Stimulated activated naive CD8-positive, alpha-beta T cell treated with anti-CD3 and anti-CD28 coated beads, Interleukin-15, amount 100 ng/mL, for 72 hours (primary cell): ENCODE data around the gene TRPM8.

Experiments
- ATAC-seq: fragments of 150-1000 bp; cut with Tn5 transposase; 2 replicates; pipeline ENCODE4 v1.10.0; 2021; ENCODE audit warnings: mild to moderate bottlenecking, moderate library complexity
- DNase-seq, 2 donors: peaks; one replicate each; pipeline ENCODE4 v3.0.0; 2021 to 2022
- H3K27ac Mint-ChIP-seq, 2 donors: one replicate each; pipeline ENCODE4 v1.8.0; 2022; ENCODE audit warnings: mild to moderate bottlenecking in 2 of 2, mixed read lengths in 2 of 2, moderate library complexity in 2 of 2
- H3K27me3 Mint-ChIP-seq: one replicate; pipeline ENCODE4 v1.8.0; 2022; ENCODE audit warnings: mixed read lengths
- H3K4me1 Mint-ChIP-seq: one replicate; pipeline ENCODE4 v1.8.0; 2022; ENCODE audit warnings: mild to moderate bottlenecking, mixed read lengths
- H3K4me3 Mint-ChIP-seq, 2 donors: one replicate each; pipeline ENCODE4 v1.8.0; 2022; ENCODE audit warnings: mild to moderate bottlenecking in 2 of 2, mixed read lengths in 2 of 2, moderate library complexity in 1 of 2
- H3K9me3 Mint-ChIP-seq, 2 donors: one replicate each; pipeline ENCODE4 v1.8.0; 2022; ENCODE audit warnings: mixed read lengths in 2 of 2

The TRPM8 gene

GRCh38 chr2:234026693-234027254 lies 109.6 kb downstream of the TRPM8 start:
- H3K27me3 Mint-ChIP-seq, result no peaks in the 10 kb centered on the region
- peaks cover 0 to 17% of the 10 kb centered on the region in 2 donors for H3K9me3 Mint-ChIP-seq
- DNase-seq, result no peak
- H3K4me1 Mint-ChIP-seq, result peaks cover 24% of the 10 kb centered on the region
- H3K27ac Mint-ChIP-seq, result no peak overlapping the region
- ATAC-seq, result no peak
- no peak overlapping the region for H3K4me3 Mint-ChIP-seq

- peaks cover 0 to 9% of the 10 kb centered on the region in 2 donors for H3K9me3 Mint-ChIP-seq
- H3K27ac Mint-ChIP-seq, result no peak overlapping the region
- H3K4me3 Mint-ChIP-seq, result no peak overlapping the region
Measured at GRCh38 chr2:234027641-234028040, 110.5 kb downstream of the TRPM8 start.

DNA sequence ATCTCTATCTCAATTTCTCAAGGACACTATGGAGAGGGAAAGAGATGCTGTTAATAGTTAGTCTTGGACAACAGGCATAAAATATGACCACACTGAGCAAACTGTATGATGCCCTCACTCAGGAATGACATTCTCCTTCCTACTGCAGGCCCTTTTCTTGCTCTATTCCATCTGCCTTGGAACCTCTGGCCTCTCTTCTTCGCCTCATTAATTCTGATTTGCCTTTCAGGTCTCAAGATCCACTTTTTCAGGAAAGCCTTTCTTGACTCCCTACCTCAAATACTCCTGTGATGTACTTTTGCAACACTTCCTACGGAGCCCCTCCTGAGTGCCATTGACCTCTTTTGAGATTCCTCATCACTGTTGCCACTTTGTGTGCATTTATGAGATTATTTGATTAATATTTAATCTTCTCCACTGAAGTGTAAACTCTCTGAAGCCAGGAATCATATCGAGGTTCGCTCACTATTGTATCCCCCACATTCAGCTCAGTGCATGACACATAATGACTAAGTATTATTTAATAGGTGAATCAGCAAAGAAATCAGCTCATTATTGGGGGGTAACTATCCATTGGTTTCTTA lies 112.1 kb downstream of the TRPM8 start:
- no peaks in the 10 kb centered on the region for H3K27me3 Mint-ChIP-seq
- H3K27ac Mint-ChIP-seq, result no peak overlapping the region
- H3K9me3 Mint-ChIP-seq, result peaks cover 7 to 12% of the 10 kb centered on the region in 2 donors
- ATAC-seq (no peak), DNase-seq (no peak)
- no peak overlapping the region for H3K4me3 Mint-ChIP-seq
- peaks cover 33% of the 10 kb centered on the region for H3K4me1 Mint-ChIP-seq

More at GRCh38 chr2:234027641-234028040, 110.5 kb downstream of the TRPM8 start:
- DNase-seq (no peak), ATAC-seq (no peak)
- Mint-ChIP-seq H3K27me3 (no peaks in the 10 kb centered on the region), H3K4me1 (peaks cover 31% of the 10 kb centered on the region)

GRCh38 chr2:234031207-234031606 lies 114.0 kb downstream of the TRPM8 start:
- peaks cover 26% of the 10 kb centered on the region for H3K4me1 Mint-ChIP-seq
- no peak overlapping the region for H3K4me3 Mint-ChIP-seq
- H3K27me3 Mint-ChIP-seq, result no peaks in the 10 kb centered on the region
- no peak for ATAC-seq
- H3K9me3 Mint-ChIP-seq, result peaks cover 14 to 22% of the 10 kb centered on the region in 2 donors
- no peak overlapping the region for H3K27ac Mint-ChIP-seq
- no peak for DNase-seq

- H3K4me1 Mint-ChIP-seq, result peaks cover 14% of the 10 kb centered on the region
Measured at GRCh38 chr2:234032279-234032856, 115.2 kb downstream of the TRPM8 start.

DNA sequence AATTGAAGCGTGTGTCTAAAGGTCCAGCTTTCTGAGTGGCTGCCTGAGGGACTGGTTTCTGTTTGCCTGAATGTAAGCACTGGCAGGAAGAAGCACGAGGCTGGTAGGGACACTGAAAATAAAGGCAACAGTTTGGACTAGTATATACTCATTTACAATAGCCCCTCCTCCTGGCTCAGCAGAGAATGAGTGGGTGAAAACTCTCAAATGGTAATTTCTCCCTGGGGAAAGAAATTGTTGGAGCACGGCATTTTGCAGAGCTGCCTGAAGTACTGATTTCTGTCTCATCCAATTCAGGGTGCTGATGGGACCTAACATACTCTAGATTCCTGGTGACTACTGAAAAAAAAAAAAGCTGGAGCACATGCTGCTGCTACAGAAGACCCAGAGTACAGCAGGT lies 116.0 kb downstream of the TRPM8 start:
- Mint-ChIP-seq H3K4me3 (no peak overlapping the region), H3K9me3 (peaks cover 19 to 33% of the 10 kb centered on the region in 2 donors), H3K27ac (no peak overlapping the region), H3K4me1 (peaks cover 9% of the 10 kb centered on the region), H3K27me3 (no peaks in the 10 kb centered on the region)
- ATAC-seq (no peak), DNase-seq (no peak)

More at GRCh38 chr2:234032279-234032856, 115.2 kb downstream of the TRPM8 start:
- H3K27me3 Mint-ChIP-seq, result no peaks in the 10 kb centered on the region
- peak; percentile 96 for ATAC-seq
- H3K4me3 Mint-ChIP-seq, result peak overlapping the region in 1 of 2 donors; percentile 38
- DNase-seq, result peak in 1 of 2 donors; percentile 59
- H3K27ac Mint-ChIP-seq, result peak overlapping the region in 1 of 2 donors; percentile 23
- H3K9me3 Mint-ChIP-seq, result peaks cover 19 to 32% of the 10 kb centered on the region in 2 donors

DNA sequence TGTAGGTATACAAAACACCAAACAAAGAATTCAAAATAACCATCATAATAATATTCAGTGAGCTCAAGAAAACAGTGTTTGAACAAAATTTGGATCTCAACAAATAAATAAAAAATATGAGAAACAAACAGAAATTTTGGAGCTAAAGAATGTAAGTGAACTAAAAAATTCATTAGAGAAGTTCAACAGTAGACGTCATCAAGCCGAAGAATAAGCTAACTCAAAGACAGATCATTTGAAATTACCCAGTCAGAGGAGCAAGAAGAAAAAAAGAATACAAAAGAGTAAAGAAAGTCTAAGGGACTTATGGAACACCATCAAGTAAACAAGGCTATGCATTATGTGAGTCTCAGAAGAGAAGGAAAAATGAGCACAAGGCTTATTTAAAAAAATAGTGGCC lies 116.7 kb downstream of the TRPM8 start:
- Mint-ChIP-seq H3K9me3 (peaks cover 19 to 33% of the 10 kb centered on the region in 2 donors), H3K4me3 (no peak overlapping the region), H3K27me3 (no peaks in the 10 kb centered on the region), H3K27ac (no peak overlapping the region), H3K4me1 (peaks cover 9% of the 10 kb centered on the region)
- no peak for DNase-seq
- no peak for ATAC-seq

DNA sequence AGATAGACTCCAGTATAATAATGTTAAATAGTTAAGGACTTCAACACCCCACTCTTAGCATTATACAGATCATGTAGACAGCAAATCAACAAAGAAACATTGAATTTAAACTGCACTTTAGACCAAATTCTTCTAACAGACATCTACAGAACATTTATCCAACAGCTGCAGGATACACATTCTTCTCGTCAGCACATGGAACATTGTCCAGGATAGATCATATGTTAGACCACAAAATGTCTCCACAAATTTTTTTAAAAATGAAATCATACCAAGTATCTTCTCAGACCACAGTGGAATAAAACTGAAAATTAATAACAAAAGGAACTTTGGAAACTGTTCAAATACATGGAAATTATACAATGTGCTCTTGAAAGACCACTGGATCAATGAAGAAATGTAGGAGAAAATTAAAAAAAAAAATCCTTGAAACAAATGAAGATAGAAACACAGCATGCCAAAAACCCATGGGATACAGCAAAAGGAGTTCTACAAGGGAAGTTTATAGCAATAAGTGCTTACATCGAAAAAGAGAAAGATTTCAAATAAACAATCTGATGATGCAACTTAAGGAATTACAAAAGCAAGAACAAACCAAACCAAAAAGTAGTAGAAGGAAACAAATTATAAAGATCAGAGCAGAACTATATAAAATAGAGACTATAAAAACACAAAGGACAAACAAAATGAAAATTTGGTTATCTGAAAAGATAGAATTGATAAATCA lies 121.1 kb downstream of the TRPM8 start:
- H3K27ac Mint-ChIP-seq, result no peak overlapping the region
- H3K9me3 Mint-ChIP-seq, result peaks cover 17 to 33% of the 10 kb centered on the region in 2 donors
- no peak overlapping the region for H3K4me3 Mint-ChIP-seq
- H3K27me3 Mint-ChIP-seq, result no peaks in the 10 kb centered on the region
- no peaks in the 10 kb centered on the region for H3K4me1 Mint-ChIP-seq
- ATAC-seq (no peak), DNase-seq (no peak)

DNA sequence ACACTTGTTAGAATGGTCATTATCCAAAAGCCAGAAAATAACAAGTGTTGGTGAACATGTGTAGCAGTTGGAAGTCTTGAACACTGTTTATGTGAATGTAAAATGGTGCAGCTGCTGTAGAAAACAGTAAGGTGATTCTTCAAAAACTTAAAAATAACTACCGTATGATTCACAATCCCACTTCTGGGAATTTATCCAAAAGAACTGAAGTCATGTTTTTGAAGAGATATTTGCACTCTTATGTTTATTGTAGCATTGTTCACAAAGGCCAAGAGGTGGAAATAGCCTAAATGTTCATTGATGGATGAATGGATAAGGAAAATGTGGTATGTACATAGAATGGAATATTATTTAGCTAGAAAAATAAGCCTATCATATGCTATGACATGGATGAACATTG lies 127.0 kb downstream of the TRPM8 start:
- peaks cover 0 to 4% of the 10 kb centered on the region in 2 donors for H3K9me3 Mint-ChIP-seq
- ATAC-seq, result no peak
- no peaks in the 10 kb centered on the region for H3K27me3 Mint-ChIP-seq
- DNase-seq, result no peak
- H3K4me1 Mint-ChIP-seq, result no peaks in the 10 kb centered on the region
- no peak overlapping the region for H3K27ac Mint-ChIP-seq
- no peak overlapping the region for H3K4me3 Mint-ChIP-seq

DNA sequence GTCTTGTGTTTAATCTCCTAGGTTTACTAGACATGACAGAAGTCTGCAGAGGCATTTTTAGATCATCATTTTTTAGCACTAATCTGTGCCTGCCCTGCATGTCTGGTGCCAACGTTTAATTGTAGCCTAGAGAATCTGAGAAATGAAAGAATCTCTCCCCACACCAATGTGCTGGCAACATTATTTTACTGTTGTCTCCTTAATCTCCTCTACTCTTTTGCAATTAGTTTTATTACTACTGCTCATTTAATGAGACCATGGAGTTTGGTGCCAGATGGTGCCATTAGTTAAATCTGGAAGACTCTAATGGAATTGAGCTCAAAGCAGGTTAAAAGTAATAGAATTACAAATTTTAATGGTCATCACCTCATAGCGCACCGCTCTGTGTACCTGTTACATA lies 129.3 kb downstream of the TRPM8 start:
- DNase-seq (no peak), ATAC-seq (no peak)
- H3K4me3 Mint-ChIP-seq, result no peak overlapping the region
- H3K27me3 Mint-ChIP-seq, result no peaks in the 10 kb centered on the region
- H3K4me1 Mint-ChIP-seq, result peaks cover 4% of the 10 kb centered on the region
- no peak overlapping the region for H3K27ac Mint-ChIP-seq
- H3K9me3 Mint-ChIP-seq, result peaks cover 0 to 4% of the 10 kb centered on the region in 2 donors

- H3K9me3 Mint-ChIP-seq, result peaks cover 0 to 4% of the 10 kb centered on the region in 2 donors
- no peak overlapping the region for H3K4me3 Mint-ChIP-seq
- no peaks in the 10 kb centered on the region for H3K27me3 Mint-ChIP-seq
- ATAC-seq (no peak), DNase-seq (no peak)
- H3K4me1 Mint-ChIP-seq, result peaks cover 7% of the 10 kb centered on the region
- no peak overlapping the region for H3K27ac Mint-ChIP-seq
Measured at GRCh38 chr2:234047361-234047760, 130.2 kb downstream of the TRPM8 start.

DNA sequence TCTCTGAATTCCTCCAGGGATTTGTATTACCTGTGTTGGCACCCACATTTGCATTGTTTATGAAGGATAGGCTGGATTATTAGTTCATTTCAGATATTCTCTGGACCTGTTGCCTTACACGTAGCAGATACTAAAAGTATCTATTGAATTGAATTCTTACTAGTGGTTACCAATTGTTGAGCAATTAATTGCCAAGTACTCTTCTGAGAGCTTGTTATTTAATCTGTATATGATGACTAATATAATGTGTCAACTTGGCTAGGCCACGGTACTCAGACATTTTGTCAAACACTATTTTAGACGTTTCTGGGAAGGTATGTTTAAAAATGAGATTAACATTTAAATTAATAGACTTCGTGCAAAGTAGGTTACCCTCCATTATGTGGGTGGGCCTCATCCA lies 130.9 kb downstream of the TRPM8 start:
- ATAC-seq, result no peak
- Mint-ChIP-seq H3K27me3 (no peaks in the 10 kb centered on the region), H3K27ac (no peak overlapping the region)

DNA sequence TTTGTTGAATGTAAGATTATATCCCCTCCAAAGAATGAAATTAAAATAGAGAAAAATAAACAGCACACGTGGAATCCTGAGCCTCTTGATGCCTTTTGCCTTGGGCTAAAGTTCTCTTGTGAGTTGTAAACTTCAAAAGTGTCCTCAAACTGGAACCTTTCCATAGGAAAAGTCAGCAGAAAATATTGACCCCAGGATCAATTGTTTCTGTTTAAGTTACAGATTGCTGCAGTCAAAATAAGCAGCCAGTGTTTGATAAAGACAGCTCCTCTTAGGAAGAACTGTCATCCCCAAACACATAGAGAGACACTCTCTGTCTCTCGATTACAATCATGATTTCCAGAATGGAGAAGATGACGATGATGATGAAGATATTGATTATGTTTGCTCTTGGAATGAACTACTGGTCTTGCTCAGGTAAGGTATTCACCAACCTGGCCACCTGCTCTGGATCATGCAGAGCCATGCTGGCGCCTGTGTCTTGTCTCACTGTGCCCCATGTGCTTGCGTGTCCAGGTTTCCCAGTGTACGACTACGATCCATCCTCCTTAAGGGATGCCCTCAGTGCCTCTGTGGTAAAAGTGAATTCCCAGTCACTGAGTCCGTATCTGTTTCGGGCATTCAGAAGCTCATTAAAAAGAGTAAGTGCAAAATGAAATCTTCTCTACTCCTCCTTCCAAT lies 133.4 kb downstream of the TRPM8 start, which contains the start of gene SPP2:
Gene SPP2 (plus strand): TSS at position 248 of the 681 bp plus-strand sequence. CDS start 85 bp downstream, at position 333.
- Mint-ChIP-seq H3K27ac (no peak within 1 kb of the TSS), H3K4me3 (no peak within 1 kb of the TSS), H3K27me3 (no peaks in the 10 kb centered on the region), H3K9me3 (peaks cover 4 to 8% of the 10 kb centered on the region in 2 donors), H3K4me1 (peaks cover 7% of the 10 kb centered on the region)
- no peak for ATAC-seq
- no peak for DNase-seq

More for the DNA sequence above, 130.9 kb downstream of the TRPM8 start:
- Mint-ChIP-seq H3K9me3 (peaks cover 0 to 4% of the 10 kb centered on the region in 2 donors), H3K4me1 (peaks cover 7% of the 10 kb centered on the region), H3K4me3 (no peak overlapping the region)
- DNase-seq, result no peak

- H3K4me1 Mint-ChIP-seq, result peaks cover 7% of the 10 kb centered on the region
Measured at GRCh38 chr2:234051374-234052070, 134.3 kb downstream of the TRPM8 start.

DNA sequence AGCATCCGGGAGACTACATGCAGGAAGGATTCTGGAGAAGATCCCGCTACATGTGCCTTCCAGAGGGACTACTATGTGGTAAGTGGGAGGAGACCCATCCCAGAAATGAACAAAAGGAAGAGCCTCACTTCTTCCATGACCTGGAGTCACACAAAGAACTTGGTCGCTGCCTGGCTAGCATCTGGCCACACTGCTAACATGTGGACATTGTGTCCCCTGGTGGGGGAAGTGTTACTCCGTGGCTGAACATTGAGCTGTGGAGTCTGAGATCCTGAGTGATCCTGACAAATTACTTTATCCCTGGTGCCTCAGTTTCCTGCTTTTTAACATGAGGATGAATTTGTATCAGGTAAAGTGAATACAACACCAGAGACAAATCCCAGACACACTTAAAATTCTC lies 141.7 kb downstream of the TRPM8 start:
- H3K4me3 Mint-ChIP-seq, result no peak overlapping the region
- no peak for DNase-seq
- no peak for ATAC-seq
- H3K4me1 Mint-ChIP-seq, result peaks cover 1% of the 10 kb centered on the region
- H3K9me3 Mint-ChIP-seq, result peaks cover 0 to 5% of the 10 kb centered on the region in 2 donors
- H3K27ac Mint-ChIP-seq, result no peak overlapping the region
- no peaks in the 10 kb centered on the region for H3K27me3 Mint-ChIP-seq

More at GRCh38 chr2:234051374-234052070, 134.3 kb downstream of the TRPM8 start:
- DNase-seq, result no peak
- H3K27ac Mint-ChIP-seq, result no peak overlapping the region
- H3K9me3 Mint-ChIP-seq, result peaks cover 4 to 8% of the 10 kb centered on the region in 2 donors
- H3K27me3 Mint-ChIP-seq, result no peaks in the 10 kb centered on the region
- no peak for ATAC-seq
- H3K4me3 Mint-ChIP-seq, result no peak overlapping the region
